ENCODE measurements around the gene NCLN.

Gene NCLN

DNA sequence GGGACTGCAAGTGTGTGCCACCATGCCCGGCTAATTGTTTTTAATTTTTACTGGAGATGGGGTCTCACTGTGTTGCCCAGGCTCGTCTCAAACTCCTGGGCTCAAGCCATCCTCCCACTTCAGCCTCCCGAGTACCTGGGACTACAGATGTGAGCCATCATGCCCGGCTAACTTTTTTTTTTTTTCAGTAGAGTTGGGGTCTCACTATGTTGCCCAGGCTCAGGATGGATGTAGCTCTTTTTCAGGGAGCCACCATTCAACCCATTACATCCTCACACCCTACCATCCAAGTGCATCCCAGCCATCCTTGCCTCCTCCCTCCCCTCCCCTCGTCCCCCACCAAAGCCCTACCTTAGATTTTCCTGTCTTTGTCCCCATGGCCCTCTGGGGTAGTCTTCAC lies 53.6 kb downstream of the NCLN start:
- TF ChIP-seq ZFX (IDR thresholded peaks at IDR 0.05), result no peak
- TF ChIP-seq, protein P1, sequence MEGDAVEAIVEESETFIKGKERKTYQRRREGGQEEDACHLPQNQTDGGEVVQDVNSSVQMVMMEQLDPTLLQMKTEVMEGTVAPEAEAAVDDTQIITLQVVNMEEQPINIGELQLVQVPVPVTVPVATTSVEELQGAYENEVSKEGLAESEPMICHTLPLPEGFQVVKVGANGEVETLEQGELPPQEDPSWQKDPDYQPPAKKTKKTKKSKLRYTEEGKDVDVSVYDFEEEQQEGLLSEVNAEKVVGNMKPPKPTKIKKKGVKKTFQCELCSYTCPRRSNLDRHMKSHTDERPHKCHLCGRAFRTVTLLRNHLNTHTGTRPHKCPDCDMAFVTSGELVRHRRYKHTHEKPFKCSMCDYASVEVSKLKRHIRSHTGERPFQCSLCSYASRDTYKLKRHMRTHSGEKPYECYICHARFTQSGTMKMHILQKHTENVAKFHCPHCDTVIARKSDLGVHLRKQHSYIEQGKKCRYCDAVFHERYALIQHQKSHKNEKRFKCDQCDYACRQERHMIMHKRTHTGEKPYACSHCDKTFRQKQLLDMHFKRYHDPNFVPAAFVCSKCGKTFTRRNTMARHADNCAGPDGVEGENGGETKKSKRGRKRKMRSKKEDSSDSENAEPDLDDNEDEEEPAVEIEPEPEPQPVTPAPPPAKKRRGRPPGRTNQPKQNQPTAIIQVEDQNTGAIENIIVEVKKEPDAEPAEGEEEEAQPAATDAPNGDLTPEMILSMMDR (conservative IDR thresholded peaks at IDR 0.05), result no peak
- no peak overlapping the region for H3K27ac ChIP-seq

DNA sequence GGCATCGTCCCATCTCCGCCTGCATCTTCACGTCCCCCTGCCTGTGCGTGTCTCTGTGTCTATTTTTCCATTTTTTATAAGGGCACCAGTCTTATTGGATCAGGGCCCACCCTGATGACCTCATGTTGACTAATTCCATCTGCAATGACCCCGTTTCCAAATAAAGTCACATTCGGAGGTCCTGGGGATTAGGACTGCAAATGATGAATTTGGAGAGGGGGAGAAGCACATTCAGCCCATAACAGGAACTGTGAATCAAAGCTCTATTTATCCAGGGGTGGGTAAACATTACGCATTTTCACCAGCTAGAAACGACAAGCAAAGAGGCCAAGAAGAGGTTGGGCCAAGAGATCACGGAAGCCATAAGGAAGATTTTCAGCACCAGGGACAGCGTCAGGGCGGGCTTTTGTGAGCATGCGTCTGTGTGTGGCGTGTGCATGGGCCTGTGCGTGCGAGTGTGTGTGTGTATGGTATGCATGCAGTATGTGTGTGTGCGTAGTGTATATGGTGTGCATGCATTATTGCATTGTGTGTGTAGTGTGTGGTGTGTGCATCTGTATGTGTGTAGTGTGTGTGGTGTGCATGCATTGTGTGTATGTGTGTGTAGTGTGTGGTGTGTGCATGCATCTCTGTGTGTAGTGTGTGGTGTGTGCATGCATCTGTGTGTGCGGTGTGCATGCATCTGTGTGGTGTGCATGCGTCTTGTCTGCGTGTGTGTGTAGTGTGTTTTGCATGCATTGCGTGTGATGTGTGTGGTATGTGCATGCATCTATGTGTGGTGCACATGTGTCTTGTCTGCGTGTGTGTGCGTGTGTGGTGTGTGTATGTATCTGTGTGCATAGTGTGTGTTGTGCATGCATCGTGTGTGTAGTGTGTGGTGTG lies 58.3 kb downstream of the NCLN start:
- no peak for TF ChIP-seq ZFX (IDR thresholded peaks at IDR 0.05)
- TF ChIP-seq, protein P1 (conservative IDR thresholded peaks at IDR 0.05), result no peak

DNA sequence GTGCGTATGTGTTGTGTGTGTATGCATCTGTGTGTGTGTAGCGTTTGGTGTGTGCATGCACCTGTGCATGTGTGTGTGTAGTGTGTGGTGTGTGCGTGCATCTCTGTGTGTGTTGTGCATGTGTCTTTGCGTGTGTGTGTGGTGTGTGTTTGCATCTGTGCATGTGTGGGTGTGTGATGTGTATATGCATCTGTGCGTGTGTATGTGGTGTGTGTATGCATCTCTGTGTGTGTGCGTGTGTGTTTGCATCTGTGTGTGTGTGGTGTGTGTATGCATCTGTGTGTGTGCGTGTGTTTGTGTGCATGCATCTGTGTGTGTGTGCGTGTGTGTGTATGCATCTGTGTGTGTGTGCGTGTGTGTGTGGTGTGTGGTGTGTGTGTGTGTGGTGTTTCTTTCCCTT lies 59.3 kb downstream of the NCLN start:
- no peak overlapping the region for H3K27ac ChIP-seq
- TF ChIP-seq, protein P1 (conservative IDR thresholded peaks at IDR 0.05), result no peak
- no peak for TF ChIP-seq ZFX (IDR thresholded peaks at IDR 0.05)

More for the DNA sequence above, 58.3 kb downstream of the NCLN start:
- no peak overlapping the region for H3K27ac ChIP-seq

DNA sequence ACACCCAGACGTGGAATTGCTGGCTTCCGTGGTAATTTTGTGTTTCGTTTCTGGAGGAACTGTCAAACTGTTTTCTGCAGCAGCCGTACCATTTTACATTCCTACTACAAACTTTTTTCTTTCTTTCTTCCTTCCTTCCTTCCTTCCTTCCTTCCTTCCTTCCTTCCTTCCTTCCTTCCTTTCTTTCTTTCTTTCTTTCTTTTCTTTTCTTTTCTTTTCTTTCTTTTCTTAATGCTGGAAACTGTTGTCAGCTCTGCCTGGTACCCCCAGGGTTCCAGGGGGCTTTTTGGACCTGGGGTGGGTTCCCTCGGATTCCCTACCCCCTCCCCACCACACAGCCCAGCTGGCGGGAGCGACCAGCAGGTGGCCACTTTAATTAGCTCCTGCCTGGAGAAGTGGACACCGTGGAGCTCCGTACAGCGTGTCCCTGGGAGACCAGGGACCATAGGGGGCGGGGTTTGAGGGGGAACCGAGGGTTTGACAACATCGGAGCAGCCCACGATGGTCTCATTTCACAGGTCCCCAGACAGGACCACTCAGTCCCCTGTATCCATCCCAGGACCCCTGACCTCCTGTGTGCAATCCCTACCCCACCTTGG lies 63.1 kb downstream of the NCLN start:
- TF ChIP-seq ZFX (IDR thresholded peaks at IDR 0.05), result no peak
- TF ChIP-seq, protein P1 (conservative IDR thresholded peaks at IDR 0.05), result no peak
- H3K27ac ChIP-seq, result no peak overlapping the region

DNA sequence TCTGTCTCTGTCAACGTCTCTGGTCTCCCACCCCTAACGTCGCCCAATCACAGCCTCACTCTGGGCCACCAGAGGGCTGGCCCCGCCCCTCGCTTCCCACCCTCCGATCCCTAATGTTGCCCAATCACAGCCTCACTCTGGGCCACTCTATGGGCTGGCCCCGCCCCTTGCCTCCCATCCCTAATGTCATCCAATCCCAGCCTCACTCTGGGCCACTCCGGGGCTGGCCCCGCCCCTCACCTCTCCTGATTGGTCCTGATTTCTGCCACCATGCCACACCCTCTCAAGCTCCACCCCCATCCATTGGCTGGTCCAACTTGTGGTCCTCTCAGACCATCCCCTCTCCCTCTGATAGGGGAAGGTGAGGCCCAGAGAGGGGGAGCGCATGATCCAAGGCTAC lies 63.7 kb downstream of the NCLN start:
- TF ChIP-seq, protein P1 (conservative IDR thresholded peaks at IDR 0.05), result no peak
- TF ChIP-seq ZFX (IDR thresholded peaks at IDR 0.05), result no peak
- H3K27ac ChIP-seq, result no peak overlapping the region

DNA sequence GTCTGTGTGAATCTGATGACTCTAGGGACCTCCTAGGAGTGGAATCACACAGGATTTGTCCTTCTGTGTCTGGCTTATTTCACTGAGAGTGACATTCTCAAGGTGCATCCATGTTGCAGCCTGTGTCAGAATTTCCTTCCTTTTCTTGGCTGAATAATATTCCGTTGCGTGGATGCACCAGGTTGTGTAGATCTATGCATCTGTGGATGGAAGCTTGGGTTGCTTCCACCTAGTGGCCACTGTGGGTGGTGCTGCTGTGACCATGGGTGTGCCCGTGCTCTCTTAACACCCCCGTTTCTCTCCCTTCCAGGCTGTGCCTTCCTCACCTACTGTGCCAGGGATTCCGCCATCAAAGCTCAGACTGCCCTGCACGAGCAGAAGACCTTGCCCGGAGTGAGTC lies 64.9 kb downstream of the NCLN start:
- H3K27ac ChIP-seq, result no peak overlapping the region
- no peak for TF ChIP-seq ZFX (IDR thresholded peaks at IDR 0.05)
- TF ChIP-seq, protein P1 (conservative IDR thresholded peaks at IDR 0.05), result no peak; the same call in 1 of the 2 replicates

DNA sequence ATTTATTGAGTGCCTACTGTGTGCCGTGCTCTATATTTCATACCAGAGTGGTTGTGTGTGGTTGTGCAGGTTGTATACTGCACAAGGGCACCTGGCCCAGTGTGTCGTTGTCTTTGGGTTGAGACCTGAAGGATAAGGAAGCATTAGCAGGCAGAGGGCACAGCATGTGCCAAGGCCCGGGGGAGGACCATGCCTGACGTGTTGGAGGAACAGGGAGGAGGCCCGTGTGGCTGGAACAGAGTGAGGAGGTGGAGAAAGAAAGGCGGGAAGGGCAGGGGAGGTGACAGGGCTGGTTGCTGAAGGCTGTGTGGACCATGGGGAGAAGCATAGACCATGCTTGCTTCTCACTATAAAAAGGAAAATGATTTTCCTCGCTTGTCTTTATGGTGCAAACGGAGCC lies 65.5 kb downstream of the NCLN start:
- TF ChIP-seq ZFX (IDR thresholded peaks at IDR 0.05), result no peak
- TF ChIP-seq, protein P1 (conservative IDR thresholded peaks at IDR 0.05), result no peak
- no peak overlapping the region for H3K27ac ChIP-seq

Data from C4-2B (cell line).